ENCODE results near the gene LIAS. TPM values are rescaled to one million over a fixed set of nuclear protein-coding genes. Genes with fewer than 3 reads are reported as not detected.
A peak's percentile ranks its signal among the peaks of the same experiment; 100 is the strongest.

The LIAS gene
- total and polyA plus RNA-seq, 2 of the 13 experiments (the other 11 are each of a cell fraction or from before 2014, with no cell fraction given) = 16.0 to 16.6 TPM

GRCh38 chr4:39470402-39470801 is 11.5 kb downstream of the LIAS start (continued):
- TF ChIP-seq KLF6 (CRISPR knock-in tag; IDR thresholded peaks at IDR 0.05) (no peak), PHF5A (CRISPR knock-in tag; IDR thresholded peaks at IDR 0.05; ENCODE audit: low read depth, unreplicated experiment) (no peak), ZBTB46 (CRISPR knock-in tag; IDR thresholded peaks at IDR 0.05; ENCODE audit: borderline replicate concordance) (no peak), SRSF9 (IDR thresholded peaks at IDR 0.05; ENCODE audit: borderline replicate concordance, insufficient read depth, low read depth, low read length, poor library complexity, severe bottlenecking) (no peak), NCOR1 (IDR thresholded peaks at IDR 0.05; ENCODE audit: borderline replicate concordance, low read length) (peak; percentile 96), ZNF652 (CRISPR knock-in tag; IDR thresholded peaks at IDR 0.05; ENCODE audit: borderline replicate concordance, low read depth) (no peak), ZMYM2 (CRISPR knock-in tag; IDR thresholded peaks at IDR 0.05) (0 out of 2 replicates have a peak, but pooled peaks have one; percentile 69), ZNF549 (CRISPR knock-in tag; IDR thresholded peaks at IDR 0.05) (no peak), SAP130 (CRISPR knock-in tag; IDR thresholded peaks at IDR 0.05; ENCODE audit: low read depth) (peak; percentile 41; the same call in 1 of the 2 replicates), ETS1 (CRISPR knock-in tag; IDR thresholded peaks at IDR 0.05) (no peak), AKNA (CRISPR knock-in tag; IDR thresholded peaks at IDR 0.05; ENCODE audit: borderline replicate concordance) (no peak), FOSL1 (CRISPR knock-in tag; IDR thresholded peaks at IDR 0.05; ENCODE audit: borderline replicate concordance) (no peak), ZNF878 (CRISPR knock-in tag; IDR thresholded peaks at IDR 0.05) (no peak), KAT2B (IDR thresholded peaks at IDR 0.05; ENCODE audit: borderline replicate concordance, low read depth, low read length) (no peak), E2F5 (CRISPR knock-in tag; conservative IDR thresholded peaks at IDR 0.05) (no peak)

Measured in HepG2 (cell line).